Measurements from ENCODE around the gene MARCHF7.
A peak's percentile ranks its signal among the peaks of the same experiment; 100 is the strongest.

Gene MARCHF7

GRCh38 chr2:159694500-159695040 lies 17.7 kb upstream of the MARCHF7 start:
- TF ChIP-seq CTCF (IDR thresholded peaks at IDR 0.05; ENCODE audit: insufficient read depth, low read depth, low read length, missing control alignments) = no peak
- DNase-seq (ENCODE audit: low read depth) = no peak
- no peak overlapping the region for H3K4me3 ChIP-seq (ENCODE audit: low read length)

GRCh38 chr2:159695795-159696448 lies 16.4 kb upstream of the MARCHF7 start:
- no peak for TF ChIP-seq CTCF (IDR thresholded peaks at IDR 0.05; ENCODE audit: insufficient read depth, low read depth, low read length, missing control alignments)
- no peak for DNase-seq (ENCODE audit: low read depth)
- no peak overlapping the region for H3K4me3 ChIP-seq (ENCODE audit: low read length)

GRCh38 chr2:159703491-159703890 lies 8.8 kb upstream of the MARCHF7 start:
- no peak for TF ChIP-seq CTCF (IDR thresholded peaks at IDR 0.05; ENCODE audit: insufficient read depth, low read depth, low read length, missing control alignments)
- H3K4me3 ChIP-seq (ENCODE audit: low read length) = no peak overlapping the region
- DNase-seq (ENCODE audit: low read depth) = no peak

- no peak for TF ChIP-seq CTCF (IDR thresholded peaks at IDR 0.05; ENCODE audit: insufficient read depth, low read depth, low read length, missing control alignments)
These were observed 5.8 kb upstream of the MARCHF7 start for GRCh38 chr2:159706385-159706980.

GRCh38 chr2:159708066-159708760 lies 4.1 kb upstream of the MARCHF7 start:
- no peak overlapping the region for H3K4me3 ChIP-seq (ENCODE audit: low read length)
- TF ChIP-seq CTCF (IDR thresholded peaks at IDR 0.05; ENCODE audit: insufficient read depth, low read depth, low read length, missing control alignments) = no peak
- no peak for DNase-seq (ENCODE audit: low read depth)

More at GRCh38 chr2:159706385-159706980, 5.8 kb upstream of the MARCHF7 start:
- no peak overlapping the region for H3K4me3 ChIP-seq (ENCODE audit: low read length)
- DNase-seq (ENCODE audit: low read depth) = no peak

GRCh38 chr2:159710601-159711180 lies 1.6 kb upstream of the MARCHF7 start:
- TF ChIP-seq CTCF (IDR thresholded peaks at IDR 0.05; ENCODE audit: insufficient read depth, low read depth, low read length, missing control alignments) = no peak
- peak; percentile 21 for DNase-seq (ENCODE audit: low read depth)
- no peak overlapping the region for H3K4me3 ChIP-seq (ENCODE audit: low read length)

All from epithelial cell of esophagus (primary cell).